HG02798 (cell line): ENCODE results near the gene IFIT1.
A peak's percentile ranks its signal among the peaks of the same experiment; 100 is the strongest.

Experiments used
- ATAC-seq: cut with Tn5 transposase; IDR thresholded peaks from one replicate; pipeline ENCODE4 v1.9.1; 2021; ENCODE audit warnings: mild to moderate bottlenecking; ENCODE audit not compliant: unreplicated experiment, poor library complexity

IFIT1 gene, protein sequence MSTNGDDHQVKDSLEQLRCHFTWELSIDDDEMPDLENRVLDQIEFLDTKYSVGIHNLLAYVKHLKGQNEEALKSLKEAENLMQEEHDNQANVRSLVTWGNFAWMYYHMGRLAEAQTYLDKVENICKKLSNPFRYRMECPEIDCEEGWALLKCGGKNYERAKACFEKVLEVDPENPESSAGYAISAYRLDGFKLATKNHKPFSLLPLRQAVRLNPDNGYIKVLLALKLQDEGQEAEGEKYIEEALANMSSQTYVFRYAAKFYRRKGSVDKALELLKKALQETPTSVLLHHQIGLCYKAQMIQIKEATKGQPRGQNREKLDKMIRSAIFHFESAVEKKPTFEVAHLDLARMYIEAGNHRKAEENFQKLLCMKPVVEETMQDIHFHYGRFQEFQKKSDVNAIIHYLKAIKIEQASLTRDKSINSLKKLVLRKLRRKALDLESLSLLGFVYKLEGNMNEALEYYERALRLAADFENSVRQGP

DNA sequence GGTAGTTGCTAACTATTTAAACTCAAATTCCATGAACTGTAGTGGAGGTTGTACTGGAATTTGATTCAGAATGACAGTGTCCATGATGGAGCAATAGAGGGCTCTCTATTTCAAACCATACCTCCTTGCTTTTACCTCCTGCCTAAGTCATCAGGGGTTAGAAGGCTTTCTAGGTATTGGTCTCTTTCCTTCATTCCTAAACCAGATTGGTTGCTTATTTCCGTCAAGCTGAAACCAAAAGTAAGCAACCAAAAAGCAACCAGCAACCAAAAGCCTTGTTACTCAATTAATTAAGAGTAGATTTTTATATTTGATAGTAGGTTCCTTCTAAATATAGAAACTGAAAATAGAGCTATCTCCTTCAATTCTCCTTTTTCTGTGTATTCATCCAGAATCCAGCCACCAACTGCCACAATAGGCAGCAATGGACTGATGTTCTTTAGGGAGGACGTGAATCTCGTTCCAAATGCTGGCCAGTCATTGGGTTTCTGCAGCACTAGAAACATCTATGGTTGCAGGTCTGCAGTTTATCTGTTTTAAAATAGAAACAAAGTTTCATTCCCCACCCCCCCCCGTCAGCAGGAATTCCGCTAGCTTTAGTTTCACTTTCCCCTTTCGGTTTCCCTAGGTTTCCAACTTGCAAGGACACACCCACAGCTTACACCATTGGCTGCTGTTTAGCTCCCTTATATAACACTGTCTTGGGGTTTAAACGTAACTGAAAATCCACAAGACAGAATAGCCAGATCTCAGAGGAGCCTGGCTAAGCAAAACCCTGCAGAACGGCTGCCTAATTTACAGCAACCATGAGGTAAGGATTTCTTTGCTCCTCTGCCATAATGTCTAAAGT is at the start of gene IFIT1:
Gene IFIT1, plus strand, starts transcription at position 717 of the 850 bp plus-strand sequence. Its CDS starts 90 bp downstream, at position 807.
- peak; percentile 86 for ATAC-seq

DNA sequence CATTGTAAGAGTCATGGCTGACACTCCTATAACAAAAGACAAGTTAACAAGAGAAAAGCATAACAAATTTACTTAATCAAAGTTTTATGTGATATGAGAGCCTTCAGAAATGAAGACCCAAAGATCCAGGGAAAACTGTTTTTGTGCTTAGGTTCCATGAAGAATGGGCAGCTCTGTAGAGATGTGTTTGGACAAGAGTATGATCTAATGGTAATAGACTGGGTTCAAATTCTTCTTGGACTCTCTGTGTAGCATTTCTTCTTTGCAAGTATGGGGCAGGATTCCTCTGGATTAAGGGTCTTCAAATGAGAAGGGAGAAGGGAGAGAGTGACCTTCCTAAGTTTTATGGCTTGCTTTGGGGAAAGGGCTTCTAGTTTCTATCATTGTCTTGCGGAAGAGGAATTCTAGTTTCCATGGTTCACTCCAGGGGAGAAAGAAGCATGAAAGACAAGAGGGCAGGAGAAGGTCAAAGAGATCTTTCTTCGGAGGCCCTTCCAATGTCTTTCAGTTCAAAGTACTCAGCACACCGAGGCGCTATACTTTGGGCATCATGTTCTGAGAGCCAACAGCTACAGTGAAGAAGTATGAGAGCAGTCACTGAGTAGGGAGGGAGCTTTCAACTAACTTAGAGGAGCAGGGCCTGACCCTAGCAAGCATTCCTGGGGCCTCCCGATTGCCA is 49.2 kb upstream of the IFIT1 start:
- ATAC-seq, result no peak

DNA sequence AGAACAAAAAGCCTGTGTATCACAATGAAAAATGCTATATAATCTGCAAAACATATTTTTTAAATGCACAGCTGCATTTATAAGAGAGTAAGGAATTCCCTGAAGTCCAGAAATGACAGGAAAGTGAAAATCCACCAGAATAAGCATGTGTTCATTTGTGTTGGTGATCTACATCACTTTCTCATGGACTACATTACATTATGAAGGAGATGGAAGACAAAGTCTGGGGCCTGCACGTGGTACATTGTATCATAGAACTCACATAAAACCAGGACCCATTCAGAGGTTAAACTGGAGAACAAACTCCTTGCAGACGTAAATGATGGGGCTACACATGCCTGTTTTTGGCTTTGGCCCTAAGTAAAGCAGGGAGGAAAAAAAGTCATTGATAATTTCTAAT is 48.3 kb upstream of the IFIT1 start:
- no peak for ATAC-seq

DNA sequence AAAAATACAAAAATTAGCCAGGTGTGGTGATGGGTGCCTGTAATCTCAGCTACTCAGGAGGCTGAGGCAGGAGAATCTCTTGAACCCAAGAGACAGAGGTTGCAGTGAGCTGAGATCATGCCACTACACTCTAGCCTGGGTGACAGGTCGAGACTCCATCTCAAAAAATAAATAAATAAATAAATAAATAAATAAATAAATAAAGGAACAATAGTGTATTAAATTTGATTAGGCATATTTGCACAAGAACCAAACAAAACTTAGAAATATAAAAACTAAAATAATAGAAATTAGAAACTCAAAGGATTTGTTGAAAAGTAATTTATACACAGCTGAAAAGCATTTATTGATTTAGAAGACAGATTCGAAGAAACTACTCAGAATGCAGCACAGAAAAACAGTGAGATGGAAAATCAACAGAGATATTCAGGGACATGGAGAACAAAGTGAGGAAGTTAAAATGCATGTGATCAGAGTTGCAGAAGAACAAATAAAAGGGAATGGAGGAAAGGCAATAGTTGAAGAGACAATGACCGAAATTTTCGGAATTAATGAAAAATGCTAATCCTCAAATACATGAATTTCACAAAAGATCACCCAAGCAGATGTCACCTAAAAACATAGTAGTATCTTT is 46.9 kb upstream of the IFIT1 start:
- no peak for ATAC-seq

DNA sequence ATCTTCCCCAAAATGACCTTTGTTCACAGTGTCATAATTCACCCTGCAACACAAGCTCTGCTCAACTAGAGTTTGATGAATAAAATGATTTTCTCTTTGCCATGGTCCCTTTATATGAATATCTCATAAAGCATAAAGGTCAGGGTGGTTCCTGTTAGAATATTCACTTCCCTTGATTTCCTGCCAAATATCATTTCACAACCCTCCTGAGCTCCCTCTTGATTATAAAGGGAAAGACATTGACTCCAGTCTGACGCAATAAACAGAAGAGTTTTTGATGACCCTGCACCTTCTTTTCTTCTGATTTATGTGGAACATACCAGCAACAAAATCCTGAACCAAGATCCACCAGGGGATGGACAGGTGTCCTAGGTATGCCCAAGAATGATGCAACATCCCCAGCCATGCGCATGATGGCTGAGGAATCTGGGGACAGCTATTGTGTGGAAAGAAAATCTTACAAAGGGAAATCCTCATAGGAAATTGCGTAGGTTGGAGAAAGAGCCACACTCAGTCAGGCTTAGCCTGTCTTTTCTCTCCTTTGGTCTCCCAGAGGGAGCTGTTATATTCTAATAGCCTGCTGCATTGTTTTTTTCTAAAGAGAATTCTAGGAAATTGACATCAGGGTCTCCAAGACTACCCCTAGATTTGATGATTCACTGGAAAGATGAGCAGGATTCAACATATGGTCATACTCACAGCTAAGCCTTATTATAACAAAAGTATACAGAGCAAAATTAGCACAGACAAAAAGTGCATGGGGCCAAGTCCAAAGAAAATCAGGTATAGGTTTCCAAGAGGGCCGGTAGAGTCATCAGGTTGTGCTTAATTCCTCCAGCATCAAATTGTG is 45.8 kb upstream of the IFIT1 start:
- ATAC-seq, result no peak

DNA sequence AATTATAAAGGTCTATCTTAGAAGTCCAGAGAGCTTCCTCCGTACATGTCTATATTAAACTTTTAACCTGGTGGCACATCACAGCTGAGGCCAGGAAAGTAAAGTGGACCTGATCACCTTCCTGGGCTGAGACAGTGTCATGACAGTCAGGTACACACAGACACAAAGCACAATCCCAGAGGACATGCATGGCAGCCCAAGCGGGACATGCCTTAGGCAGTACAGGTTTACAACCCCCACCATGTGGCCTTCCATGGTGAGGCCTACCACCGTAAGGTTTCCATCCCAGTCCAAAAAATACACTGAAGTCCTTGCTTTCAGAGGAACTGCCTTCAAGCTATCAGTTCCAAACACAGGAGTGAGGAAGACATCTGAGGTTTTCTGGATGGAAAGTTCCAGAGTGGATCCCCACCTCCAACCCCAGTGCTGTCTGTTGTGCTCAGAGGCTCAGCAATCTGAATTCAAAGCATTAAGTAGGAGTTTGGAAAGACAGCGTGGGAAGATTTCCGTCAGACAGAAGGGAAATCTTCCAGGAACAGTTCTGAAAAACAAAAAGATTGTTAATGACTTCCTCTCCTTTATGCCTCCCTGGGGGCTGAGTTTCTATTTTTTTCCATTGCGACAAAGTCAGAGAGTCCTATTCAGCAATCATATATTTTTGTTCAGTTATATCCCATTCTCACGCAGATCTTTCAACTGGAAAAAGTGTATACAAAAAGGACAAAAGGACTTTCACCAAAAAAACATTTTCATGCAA is 44.5 kb upstream of the IFIT1 start:
- no peak for ATAC-seq

DNA sequence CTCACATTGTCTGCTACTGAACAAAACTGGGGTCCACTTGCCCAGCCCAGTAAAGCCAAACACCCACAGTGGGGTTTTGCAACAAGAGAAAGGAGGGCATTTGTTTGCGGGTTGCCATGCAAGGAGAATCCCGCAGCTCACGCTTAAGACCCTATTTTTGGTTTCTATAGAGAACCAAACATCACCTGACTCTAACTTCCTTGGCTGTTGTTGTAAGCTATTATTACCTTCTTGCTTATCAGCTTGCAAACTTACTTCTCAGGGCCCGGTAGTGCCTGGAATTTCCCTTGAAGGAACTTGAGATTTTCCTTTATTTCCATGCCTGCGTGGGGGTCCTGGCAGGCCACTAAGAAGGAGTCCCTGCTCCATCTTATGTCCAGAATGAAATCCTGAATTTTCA is 43.9 kb upstream of the IFIT1 start:
- no peak for ATAC-seq

DNA sequence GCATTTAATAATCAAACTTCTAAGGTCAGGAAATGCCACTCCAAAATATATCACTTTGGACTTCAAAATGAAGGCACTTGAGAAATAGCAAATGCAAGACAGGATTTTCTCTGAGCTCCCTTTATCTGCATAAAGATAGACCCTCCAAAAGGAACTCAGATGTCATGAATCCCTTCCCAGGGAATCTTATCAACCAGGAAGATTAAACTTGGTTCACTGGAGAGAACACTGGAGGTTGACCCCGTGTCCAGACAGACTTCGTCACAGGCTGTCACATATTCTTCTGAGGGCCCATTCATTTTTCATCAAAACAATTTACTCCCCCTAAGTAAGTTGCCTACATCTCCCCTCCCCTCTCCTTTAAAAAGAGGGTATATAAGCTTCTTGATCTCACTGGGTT is 43.4 kb upstream of the IFIT1 start:
- no peak for ATAC-seq

DNA sequence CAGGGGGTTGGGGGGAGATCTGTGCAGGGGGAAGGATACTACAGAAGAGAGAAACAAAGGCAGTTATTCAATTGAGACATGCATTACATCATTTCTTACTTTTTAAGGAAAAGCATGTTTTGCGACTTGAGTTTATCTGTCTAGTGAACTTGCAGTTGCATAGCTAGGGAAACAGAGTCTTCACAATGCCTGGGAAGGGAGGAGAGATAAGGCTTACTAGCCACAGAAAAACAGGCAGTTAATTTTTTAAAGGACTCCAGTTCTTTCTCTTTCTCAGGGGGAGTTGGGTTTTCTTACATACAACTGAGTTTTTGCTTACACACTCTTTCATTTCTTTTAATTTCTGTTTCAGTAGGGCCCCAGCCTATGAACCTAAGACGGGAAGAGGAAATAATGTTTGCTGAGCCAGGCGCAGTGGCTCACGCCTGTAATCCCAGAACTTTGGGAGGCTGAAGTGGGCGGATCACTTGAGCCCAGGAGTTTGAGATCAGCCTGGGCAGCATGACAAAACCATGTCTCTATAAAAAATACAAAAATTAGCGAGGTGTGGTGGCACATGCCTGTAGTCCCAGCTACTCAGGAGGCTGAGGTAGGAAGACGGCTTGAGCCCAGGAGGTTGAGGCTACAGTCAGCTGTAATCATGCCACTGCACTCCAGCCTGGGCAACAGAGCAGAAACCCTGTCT is 41.6 kb upstream of the IFIT1 start:
- ATAC-seq, result peak; percentile 29

DNA sequence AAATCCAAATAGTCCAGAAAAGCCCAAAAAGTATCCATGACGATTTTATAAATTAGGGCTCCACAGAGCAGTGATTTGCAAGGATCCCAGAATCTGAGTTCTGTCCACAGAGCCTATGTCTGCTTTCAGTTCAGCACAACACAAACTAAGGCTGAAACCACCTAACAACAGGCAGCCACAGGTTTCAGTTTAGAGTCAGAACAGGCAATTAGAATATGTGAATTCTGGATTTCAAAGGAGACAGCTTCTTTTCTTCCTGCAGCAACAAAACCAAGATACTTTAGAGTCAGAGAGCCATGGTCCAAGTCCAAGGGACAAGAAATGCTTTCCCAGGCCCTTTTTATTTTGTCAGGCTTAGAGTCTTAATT is 41.0 kb upstream of the IFIT1 start:
- ATAC-seq, result peak; percentile 89

DNA sequence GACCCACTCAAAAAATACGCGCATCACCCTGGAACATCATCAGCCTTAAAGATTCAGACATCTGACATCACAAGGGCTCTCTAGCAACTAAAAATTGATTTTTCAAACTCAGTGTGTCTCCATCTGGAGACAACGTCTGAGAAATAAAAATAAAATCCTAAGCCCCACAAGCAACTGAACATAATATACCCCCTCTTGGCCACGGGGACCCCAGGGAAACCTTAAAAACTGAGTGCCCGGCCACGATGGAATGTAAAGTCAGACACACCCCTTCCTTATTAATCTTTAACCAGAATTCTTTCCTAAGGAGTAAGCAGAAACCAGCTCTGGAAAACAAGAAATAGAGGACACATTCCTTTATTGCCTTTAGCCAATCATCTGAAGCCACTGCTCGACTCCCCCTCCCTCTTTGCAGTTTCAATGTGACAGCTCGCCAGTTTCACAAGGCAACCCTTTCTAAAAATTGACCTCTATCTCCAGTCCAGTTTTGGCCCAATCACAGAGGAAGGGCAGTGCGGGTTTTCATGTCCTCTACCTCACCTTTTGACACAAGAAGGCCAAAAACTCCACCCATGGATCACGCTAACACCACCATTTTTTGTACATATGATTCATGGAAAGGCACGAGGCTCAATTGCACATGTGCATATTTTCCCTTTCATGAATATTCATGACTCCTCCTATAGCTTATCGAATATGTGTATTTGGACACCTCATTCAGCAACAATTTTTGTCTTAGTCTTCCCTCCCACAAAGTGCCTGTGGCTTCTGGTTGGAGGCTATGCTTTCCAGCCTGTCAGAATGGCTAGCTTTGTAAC is 40.4 kb upstream of the IFIT1 start:
- ATAC-seq, result peak; percentile 50

DNA sequence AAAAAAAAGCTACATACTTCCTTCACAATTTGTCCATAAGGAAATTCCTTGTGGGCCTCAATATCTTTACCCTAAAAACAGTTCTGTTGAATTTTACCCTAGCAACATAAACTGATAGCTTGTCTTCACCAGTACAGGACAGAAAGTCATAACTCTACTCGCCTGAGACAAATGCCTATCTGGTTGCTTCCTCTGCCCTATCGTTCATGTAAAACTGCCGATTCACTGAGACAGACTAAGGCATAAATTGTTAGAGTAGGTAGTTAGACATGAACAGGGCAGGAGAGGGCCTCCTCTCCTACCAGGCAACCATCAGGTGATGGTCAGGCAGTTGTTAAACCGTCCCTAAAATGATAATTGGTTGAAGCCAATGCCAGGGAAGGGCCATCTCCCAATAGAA is 39.6 kb upstream of the IFIT1 start:
- no peak for ATAC-seq

DNA sequence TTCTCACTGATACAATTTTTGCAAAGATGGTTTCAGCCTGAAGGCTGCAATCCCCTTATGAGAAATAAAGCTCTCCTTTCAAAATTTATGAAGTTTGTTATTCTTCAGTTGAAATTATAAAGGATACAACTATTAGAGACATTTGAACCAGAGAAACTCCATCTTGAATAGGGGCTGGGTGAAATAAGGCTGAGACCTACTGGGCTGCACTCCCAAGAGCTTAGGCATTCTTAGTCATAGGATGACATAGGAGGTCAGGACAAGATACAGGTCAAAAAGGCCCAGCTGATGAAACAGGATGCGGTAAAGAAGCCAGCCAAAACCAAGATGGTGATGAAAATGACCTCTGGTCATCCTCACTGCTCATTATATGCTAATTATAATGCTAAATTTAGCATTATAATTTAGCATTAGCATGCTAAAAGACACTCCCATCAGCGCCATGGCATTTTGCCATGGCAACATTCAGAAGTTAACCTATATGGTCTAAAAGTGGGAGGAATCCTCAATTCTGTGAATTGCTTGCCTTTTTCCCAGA is 37.0 kb upstream of the IFIT1 start:
- no peak for ATAC-seq

DNA sequence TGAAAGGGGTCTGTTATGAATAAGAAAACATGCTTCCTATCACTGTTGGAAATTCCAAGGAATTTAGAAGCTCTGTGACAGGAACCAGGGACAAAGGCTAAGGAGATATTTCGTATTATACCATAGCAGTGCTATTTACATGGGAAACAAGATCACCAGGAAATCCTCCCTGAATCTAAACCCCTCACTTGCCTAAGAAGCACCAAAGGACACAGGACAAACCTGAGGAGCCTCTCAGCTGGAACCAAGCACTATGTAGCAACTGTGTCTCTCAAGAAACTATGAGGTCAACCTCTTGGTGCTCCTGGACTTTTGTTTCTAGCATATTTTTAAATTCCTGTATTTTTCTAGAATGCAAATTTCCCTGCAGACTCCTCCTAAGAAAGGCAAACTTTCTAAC is 35.3 kb upstream of the IFIT1 start:
- no peak for ATAC-seq

DNA sequence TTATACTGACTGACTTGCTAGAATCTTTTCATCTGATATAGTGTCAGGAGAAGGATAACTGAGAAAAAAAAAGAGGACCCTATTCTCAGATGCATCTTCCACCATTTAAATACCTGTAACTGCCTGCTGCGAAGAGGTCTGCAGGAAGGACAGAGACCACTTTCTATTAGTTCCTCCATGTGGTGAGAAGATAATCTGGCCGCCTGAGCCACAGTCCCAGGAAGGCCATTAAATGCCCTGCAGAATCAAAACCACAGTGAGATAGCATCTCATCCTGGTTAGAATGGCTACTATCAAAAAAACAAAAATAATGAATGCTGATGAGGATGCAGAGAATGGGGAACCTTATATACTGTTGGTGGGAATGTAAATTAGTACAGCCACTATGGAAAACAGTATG is 34.4 kb upstream of the IFIT1 start:
- no peak for ATAC-seq

DNA sequence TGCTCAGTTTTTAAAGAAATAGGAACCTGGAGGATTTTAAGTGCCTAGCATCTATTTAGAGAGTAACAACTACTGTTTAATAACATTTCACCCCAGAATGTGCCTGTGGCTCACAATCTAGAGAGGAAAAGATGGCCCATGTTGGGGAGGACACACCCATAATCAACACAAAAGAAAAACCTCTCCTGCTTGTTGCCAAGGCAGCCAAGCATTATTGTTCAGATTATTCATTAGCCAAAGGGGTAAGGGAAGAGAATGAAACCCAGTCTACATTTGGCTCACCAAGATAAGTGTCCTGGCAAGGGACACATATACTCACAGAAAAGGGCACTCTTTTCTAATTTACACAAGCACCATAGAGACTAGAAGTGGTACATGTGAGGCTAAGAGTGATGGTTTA is 32.3 kb upstream of the IFIT1 start:
- no peak for ATAC-seq

DNA sequence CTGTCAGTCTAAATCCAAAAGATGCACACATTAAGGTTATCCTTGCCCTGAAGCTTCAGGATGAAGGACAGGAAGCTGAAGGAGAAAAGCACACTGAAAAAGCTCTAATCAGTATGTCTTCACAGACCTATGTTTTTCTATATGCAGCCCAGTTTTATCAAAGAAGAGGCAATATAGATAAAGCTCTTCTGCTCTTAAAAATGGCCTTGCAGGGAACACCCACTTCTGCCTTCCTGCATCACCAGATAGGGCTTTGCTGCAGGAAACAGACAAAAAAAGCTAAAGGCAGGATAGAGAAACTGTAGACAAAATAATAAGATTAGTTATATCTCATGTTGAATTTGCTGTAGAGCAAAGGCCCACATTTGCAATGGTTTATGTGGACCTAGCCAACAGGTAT is 29.5 kb upstream of the IFIT1 start:
- ATAC-seq, result no peak
